GM21723 (cell line): Measurements from ENCODE around the gene GRIN1.

Experiments used
- ATAC-seq: cut with Tn5 transposase; IDR thresholded peaks from one replicate; pipeline ENCODE4 v1.9.1; 2021; ENCODE audit warnings: mild to moderate bottlenecking, moderate library complexity; ENCODE audit not compliant: unreplicated experiment

The GRIN1 gene

GRCh38 chr9:137161558-137162486 lies 22.9 kb downstream of the GRIN1 start:
- ATAC-seq: no peak

- ATAC-seq: no peak
These were observed 23.8 kb downstream of the GRIN1 start for GRCh38 chr9:137162505-137163364.

- no peak for ATAC-seq
These were observed 24.4 kb downstream of the GRIN1 start for GRCh38 chr9:137163365-137163715.

- no peak for ATAC-seq
These were observed 24.9 kb downstream of the GRIN1 start for GRCh38 chr9:137163805-137164204.

GRCh38 chr9:137164370-137165249 lies 25.7 kb downstream of the GRIN1 start:
- no peak for ATAC-seq

- ATAC-seq: no peak
These were observed 26.4 kb downstream of the GRIN1 start for GRCh38 chr9:137165250-137165836.

GRCh38 chr9:137166380-137167229 lies 27.7 kb downstream of the GRIN1 start:
- ATAC-seq: no peak

GRCh38 chr9:137167277-137167746 lies 28.4 kb downstream of the GRIN1 start:
- ATAC-seq: no peak

- ATAC-seq: no peak
These were observed 29.0 kb downstream of the GRIN1 start for GRCh38 chr9:137167747-137168572.

- no peak for ATAC-seq
These were observed 29.6 kb downstream of the GRIN1 start for GRCh38 chr9:137168573-137168903.

GRCh38 chr9:137168904-137169856 lies 30.2 kb downstream of the GRIN1 start:
- no peak for ATAC-seq

- ATAC-seq: no peak
These were observed 31.0 kb downstream of the GRIN1 start, which contains the start of gene LRRC26 for GRCh38 chr9:137169896-137170358. Gene LRRC26, minus strand, starts transcription at chr9:137170051. Its CDS starts 108 bp downstream, at chr9:137169943.

GRCh38 chr9:137170486-137171148 lies 31.7 kb downstream of the GRIN1 start:
- no peak for ATAC-seq

- no peak for ATAC-seq
These were observed 32.4 kb downstream of the GRIN1 start for GRCh38 chr9:137171149-137171900.

- no peak for ATAC-seq
These were observed 34.2 kb downstream of the GRIN1 start for GRCh38 chr9:137172901-137173795.
